Mesodermal cell (in vitro differentiated cells): ENCODE measurements around the gene KCP.

Source experiments
- H3K27ac ChIP-seq: 2 replicates; pipeline ENCODE4 v1.7.0; 2013; ENCODE audit warnings: mild to moderate bottlenecking, low read depth, low read length, moderate library complexity; ENCODE audit not compliant: severe bottlenecking
- H3K36me3 ChIP-seq: 2 replicates; pipeline ENCODE4 v1.7.1; 2013; ENCODE audit warnings: mild to moderate bottlenecking, low read length, moderate library complexity; ENCODE audit not compliant: control insufficient read depth, insufficient read depth
- H3K4me1 ChIP-seq: one replicate; pipeline ENCODE4 v1.7.1; 2013; ENCODE audit warnings: mild to moderate bottlenecking, low read length; ENCODE audit not compliant: insufficient read depth, control insufficient read depth, poor library complexity, severe bottlenecking
- H3K4me3 ChIP-seq: 2 replicates; pipeline ENCODE4 v1.7.0; 2013; ENCODE audit warnings: low read length, control low read depth, mild to moderate bottlenecking; ENCODE audit not compliant: insufficient read depth, poor library complexity, severe bottlenecking; ENCODE audit errors: extremely low read depth
- H3K9me3 ChIP-seq: 2 replicates; pipeline ENCODE4 v1.7.1; 2013; ENCODE audit warnings: mild to moderate bottlenecking, low read length, moderate library complexity; ENCODE audit not compliant: control insufficient read depth
- WGBS, 2 experiments: methylation state at CpG; one replicate each; pipeline ENCODE4 v1.1.5; 2013; ENCODE audit warnings: missing lambda C conversion rate in 2 of 2; ENCODE audit not compliant: insufficient coverage in 2 of 2; 5-methylcytosine and 5-hydroxymethylcytosine counted together

The KCP gene

DNA sequence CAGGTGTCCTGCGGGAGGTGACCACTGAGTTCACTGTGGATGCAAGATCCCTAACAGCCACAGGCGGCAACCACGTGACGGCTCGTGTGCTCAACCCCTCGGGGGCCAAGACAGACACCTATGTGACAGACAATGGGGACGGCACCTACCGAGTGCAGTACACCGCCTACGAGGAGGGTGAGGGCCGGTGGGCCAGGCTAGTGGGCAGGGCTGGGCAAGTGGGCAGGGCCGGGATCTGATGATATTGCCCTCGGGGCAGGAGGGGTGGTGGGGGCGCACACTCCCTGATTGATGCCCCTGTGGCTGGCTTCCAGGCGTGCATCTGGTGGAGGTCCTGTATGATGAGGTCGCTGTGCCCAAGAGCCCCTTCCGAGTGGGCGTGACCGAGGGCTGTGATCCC, 64.5 kb downstream of the KCP start:
- no peaks in the 10 kb centered on the region for H3K4me1 ChIP-seq
- no peak overlapping the region for H3K27ac ChIP-seq
- 97 to 98% methylated on average over 19 of the region's 19 CpGs for WGBS, 2 experiments
- peaks cover 99% of the 10 kb centered on the region for H3K36me3 ChIP-seq
- no peak overlapping the region for H3K4me3 ChIP-seq
- no peaks in the 10 kb centered on the region for H3K9me3 ChIP-seq

DNA sequence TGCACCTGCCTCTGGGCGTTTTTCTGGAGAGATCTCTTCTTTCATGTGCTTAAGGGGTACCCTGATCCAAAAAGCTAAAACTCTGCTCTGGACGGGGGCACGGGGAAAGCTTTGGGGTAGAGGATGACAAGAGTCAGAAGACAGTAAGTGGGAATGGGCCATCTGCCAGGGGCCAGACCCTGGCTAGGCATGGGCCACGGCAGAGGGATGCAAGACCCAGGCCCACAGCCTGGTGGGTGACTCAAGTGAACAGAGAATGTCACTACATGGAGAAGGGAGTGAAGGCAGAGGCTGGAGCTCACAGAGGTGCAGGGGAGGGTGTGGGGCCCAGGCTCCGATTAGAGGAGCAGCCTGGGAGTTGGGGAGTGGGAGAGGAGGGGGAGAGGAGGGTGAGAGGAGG, 65.0 kb downstream of the KCP start:
- 94 to 95% methylated on average over 5 of the region's 5 CpGs for WGBS, 2 experiments
- Histone ChIP-seq H3K4me1 (no peaks in the 10 kb centered on the region), H3K36me3 (peaks cover 99% of the 10 kb centered on the region), H3K27ac (no peak overlapping the region), H3K9me3 (no peaks in the 10 kb centered on the region), H3K4me3 (no peak overlapping the region)

DNA sequence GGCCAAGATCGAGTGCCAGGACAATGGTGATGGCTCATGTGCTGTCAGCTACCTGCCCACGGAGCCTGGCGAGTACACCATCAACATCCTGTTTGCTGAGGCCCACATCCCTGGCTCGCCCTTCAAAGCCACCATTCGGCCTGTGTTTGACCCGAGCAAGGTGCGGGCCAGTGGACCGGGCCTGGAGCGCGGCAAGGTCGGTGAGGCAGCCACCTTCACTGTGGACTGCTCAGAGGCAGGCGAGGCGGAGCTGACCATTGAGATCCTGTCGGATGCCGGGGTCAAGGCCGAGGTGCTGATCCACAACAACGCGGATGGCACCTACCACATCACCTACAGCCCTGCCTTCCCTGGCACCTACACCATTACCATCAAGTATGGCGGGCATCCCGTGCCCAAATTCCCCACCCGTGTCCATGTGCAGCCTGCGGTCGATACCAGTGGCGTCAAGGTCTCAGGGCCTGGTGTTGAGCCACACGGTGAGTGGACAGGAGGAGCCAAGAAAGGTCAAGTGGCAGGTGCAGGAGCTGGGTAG, 65.7 kb downstream of the KCP start:
- H3K27ac ChIP-seq: no peak overlapping the region
- H3K36me3 ChIP-seq: peaks cover 99% of the 10 kb centered on the region
- no peaks in the 10 kb centered on the region for H3K4me1 ChIP-seq
- no peak overlapping the region for H3K4me3 ChIP-seq
- WGBS, 2 experiments: 96 to 98% methylated on average over 24 to 25 of the region's 25 CpGs
- no peaks in the 10 kb centered on the region for H3K9me3 ChIP-seq

DNA sequence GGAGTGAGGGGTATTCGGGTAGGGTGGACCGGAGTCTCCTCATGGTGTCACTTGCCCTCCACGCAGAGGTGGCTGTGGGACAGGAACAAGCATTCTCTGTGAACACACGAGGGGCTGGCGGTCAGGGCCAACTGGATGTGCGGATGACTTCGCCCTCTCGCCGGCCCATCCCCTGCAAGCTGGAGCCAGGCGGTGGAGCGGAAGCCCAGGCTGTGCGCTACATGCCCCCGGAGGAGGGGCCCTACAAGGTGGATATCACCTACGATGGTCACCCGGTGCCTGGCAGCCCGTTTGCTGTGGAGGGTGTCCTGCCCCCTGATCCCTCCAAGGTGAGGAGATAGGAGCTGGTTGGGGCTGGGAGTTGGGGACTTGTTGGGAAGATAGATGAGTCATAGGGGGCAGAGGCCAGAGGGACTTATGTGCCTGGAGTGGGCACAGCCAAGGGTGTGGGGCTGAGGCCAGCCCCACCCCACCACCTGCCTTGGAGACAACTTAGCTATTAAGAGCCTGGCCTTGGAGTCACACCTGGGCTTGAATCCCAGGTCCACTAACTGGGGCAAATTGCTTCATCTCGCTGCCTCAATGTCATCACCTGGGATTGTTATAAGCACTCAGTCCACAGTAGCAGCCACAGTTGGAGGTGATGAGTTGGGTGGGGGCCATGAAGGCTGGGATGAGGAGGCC, 66.4 kb downstream of the KCP start:
- Histone ChIP-seq H3K4me3 (no peak overlapping the region), H3K4me1 (no peaks in the 10 kb centered on the region), H3K9me3 (no peaks in the 10 kb centered on the region), H3K27ac (no peak overlapping the region), H3K36me3 (peaks cover 99% of the 10 kb centered on the region)
- 97 to 98% methylated on average over 12 to 16 of the region's 17 CpGs for WGBS, 2 experiments

DNA sequence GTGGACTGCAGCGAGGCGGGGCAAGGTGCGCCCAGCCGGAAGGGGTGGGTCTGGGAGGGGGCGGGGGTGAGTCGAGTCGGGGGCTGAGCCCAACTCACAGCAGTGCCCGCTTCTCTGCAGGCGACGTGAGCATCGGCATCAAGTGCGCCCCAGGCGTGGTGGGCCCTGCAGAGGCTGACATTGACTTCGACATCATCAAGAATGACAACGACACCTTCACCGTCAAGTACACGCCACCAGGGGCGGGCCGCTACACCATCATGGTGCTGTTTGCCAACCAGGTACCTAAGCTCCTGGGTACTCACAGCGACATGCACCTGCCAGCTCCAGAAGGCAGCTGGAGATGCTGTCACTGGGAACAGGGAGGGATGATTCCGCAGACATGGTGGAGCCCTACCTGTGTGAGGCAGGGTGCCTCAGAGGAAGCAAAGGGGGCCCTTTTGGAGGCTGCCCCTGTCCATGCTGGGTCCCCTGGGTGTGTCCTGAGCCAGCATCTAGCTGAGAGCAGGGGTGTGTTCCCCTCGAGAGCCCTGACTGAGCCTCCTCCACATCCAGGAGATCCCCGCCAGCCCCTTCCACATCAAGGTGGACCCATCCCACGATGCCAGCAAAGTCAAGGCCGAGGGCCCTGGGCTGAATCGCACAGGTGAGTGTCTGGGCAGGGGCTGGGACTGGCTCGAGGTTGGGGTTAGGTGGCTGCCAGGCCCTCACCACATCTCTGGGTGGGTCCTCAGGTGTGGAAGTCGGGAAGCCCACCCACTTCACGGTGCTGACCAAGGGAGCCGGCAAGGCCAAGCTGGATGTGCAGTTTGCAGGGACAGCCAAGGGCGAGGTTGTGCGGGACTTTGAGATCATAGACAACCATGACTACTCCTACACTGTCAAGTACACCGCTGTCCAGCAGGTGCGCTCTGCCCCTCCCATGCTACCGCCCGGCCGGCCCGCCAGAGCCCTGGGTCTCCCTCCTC, 67.6 kb downstream of the KCP start:
- Histone ChIP-seq H3K4me3 (no peak overlapping the region), H3K9me3 (no peaks in the 10 kb centered on the region), H3K36me3 (peaks cover 99% of the 10 kb centered on the region), H3K4me1 (no peaks in the 10 kb centered on the region), H3K27ac (no peak overlapping the region)
- 96 to 98% methylated on average over 32 to 34 of the region's 38 CpGs for WGBS, 2 experiments

DNA sequence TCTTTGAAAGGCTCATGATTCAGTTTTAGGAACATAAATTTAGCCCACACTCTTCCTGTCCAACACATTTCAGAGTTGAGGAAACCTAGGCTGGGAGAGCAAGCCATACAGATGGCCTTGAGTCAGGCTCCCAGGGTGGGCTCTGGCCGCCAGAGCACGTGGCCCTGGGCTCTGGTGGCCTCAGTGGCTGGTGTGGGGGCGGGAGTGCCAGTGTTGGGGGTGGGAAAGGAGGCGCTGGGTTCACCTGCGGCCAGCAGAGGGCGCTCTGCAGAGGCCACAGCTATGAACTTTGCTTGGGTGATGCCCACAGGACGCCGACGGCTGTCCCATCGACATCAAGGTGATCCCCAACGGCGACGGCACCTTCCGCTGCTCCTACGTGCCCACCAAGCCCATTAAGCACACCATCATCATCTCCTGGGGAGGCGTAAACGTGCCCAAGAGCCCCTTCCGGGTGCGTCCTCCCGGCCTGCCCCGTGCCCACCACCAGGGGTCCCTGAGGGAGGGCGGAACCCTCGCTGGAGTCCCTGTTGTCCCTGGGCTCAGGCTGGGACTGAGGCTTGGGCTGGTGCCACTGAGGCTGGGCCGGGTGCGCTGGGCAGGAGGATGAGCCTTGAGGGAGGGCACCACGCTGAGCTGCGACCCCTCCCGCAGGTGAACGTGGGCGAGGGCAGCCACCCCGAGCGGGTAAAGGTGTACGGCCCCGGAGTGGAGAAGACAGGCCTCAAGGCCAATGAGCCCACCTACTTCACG, 68.4 kb downstream of the KCP start:
- no peaks in the 10 kb centered on the region for H3K9me3 ChIP-seq
- WGBS, 2 experiments: 86 to 87% methylated on average over 19 to 31 of the region's 35 CpGs
- no peak overlapping the region for H3K27ac ChIP-seq
- H3K4me3 ChIP-seq: no peak overlapping the region
- H3K4me1 ChIP-seq: no peaks in the 10 kb centered on the region
- peaks cover 99% of the 10 kb centered on the region for H3K36me3 ChIP-seq

DNA sequence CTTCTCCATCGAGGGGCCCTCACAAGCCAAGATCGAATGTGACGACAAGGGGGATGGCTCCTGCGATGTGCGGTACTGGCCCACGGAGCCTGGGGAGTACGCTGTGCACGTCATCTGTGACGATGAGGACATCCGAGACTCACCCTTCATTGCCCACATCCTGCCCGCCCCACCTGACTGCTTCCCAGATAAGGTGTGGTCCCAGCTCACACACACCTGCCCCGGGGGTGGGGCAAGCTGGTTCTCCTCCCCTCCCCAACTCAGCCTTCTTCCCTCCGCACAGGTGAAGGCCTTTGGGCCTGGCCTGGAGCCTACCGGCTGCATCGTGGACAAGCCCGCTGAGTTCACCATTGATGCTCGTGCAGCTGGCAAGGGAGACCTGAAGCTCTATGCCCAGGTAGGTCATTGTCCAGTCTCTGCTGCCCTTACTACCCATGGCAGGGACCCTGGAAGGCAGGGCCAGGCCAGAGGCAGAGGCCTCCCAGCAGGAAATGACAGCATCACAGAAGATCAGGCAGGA, 69.3 kb downstream of the KCP start:
- WGBS, 2 experiments: 92 to 98% methylated on average over 16 to 17 of the region's 17 CpGs
- Histone ChIP-seq H3K36me3 (peaks cover 99% of the 10 kb centered on the region), H3K27ac (no peak overlapping the region)

DNA sequence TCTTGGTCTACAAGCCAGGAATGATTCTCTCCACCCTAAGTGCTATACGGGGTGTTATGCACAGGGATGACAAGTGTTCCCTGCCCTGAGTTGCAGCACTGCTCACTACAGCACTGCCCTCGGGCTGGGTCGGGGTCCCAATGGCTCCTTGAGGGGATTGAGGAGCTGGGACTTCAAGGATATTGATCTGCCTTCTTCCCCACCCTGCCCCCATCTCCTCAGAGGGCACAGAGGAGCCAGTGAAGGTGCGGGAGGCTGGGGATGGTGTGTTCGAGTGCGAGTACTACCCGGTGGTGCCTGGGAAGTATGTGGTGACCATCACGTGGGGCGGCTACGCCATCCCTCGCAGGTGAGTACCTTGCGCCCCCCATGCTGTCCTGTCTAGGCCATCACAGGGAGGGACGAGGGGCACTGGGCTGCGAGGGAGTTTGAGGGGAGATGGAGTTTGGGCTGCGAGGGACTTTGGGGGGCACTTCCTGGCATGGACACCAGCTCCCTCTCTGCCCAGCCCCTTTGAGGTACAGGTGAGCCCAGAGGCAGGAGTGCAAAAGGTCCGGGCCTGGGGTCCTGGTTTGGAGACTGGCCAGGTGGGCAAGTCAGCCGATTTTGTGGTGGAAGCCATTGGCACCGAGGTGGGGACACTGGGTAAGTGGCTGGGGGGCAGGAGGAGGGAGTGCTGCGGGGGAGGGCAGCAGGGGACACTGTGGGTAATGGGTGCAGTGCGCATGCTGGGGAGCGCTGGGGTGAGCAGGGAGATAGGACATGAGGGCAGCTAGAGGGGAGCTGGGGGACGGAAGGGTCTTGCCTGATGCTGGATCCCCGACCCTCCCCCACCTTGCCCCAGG, 70.0 kb downstream of the KCP start:
- 95 to 98% methylated on average over 12 to 21 of the region's 23 CpGs for WGBS, 2 experiments
- Histone ChIP-seq H3K4me3 (no peak overlapping the region), H3K36me3 (peaks cover 99% of the 10 kb centered on the region)

More for the DNA sequence above, 69.3 kb downstream of the KCP start:
- Histone ChIP-seq H3K9me3 (no peaks in the 10 kb centered on the region), H3K4me1 (no peaks in the 10 kb centered on the region), H3K4me3 (no peak overlapping the region)

DNA sequence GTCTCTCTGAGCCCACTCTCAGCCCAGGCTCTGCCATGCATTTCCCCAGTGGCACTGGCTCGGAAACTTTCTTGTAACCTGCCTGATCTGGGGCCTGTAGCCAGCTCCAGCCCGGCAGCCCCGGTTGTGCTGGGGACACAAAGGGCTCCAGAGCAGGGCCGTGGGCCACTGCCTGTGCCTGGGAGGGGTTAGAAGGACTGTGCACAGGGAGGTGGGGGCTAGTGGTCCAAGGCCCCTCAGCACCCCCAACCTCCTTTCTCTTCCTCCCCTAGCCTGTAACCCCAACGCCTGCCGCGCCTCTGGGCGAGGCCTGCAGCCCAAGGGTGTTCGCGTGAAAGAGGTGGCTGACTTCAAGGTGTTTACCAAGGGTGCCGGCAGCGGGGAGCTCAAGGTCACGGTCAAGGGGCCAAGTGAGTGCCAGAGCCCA, 70.7 kb downstream of the KCP start:
- Histone ChIP-seq H3K4me3 (no peak overlapping the region), H3K9me3 (no peaks in the 10 kb centered on the region), H3K27ac (no peak overlapping the region), H3K36me3 (peaks cover 99% of the 10 kb centered on the region), H3K4me1 (no peaks in the 10 kb centered on the region)
- WGBS, 2 experiments: 86 to 96% methylated on average over 3 to 11 of the region's 13 CpGs

More for the DNA sequence above, 70.0 kb downstream of the KCP start:
- Histone ChIP-seq H3K4me1 (no peaks in the 10 kb centered on the region), H3K9me3 (no peaks in the 10 kb centered on the region), H3K27ac (no peak overlapping the region)
